ENCODE measurements around the gene PCBP3. TPM values are rescaled to one million over a fixed set of nuclear protein-coding genes. Genes with fewer than 3 reads are reported as not detected.

Gene PCBP3
- total and polyA plus RNA-seq, 10 of the 15 experiments (the other 5 are each of a cell fraction or from before 2014, with no cell fraction given) = 0.09 to 1.3 (median 0.46) TPM; not detected in 3

DNA sequence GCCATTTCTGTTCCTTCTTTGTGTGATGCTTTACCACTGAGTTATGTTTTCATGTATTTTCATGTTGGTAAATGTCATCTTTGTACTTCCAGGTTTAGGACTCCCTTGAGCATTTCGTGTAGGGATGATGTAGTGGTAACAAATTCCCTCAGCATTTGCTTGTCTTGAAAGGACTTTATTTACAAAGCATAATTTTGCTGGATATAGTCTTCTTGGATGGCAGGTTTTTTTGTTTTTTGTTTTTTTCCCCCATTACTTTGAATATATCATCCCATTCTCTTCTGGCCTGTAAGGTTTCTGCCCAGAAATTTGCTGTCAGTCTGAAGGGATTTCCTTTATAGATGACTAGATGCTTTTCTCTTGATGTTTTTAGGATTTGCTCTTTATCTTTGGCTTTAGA is 133.4 kb downstream of the PCBP3 start:
- FAIRE-seq = no peak

More for the DNA sequence above, 133.4 kb downstream of the PCBP3 start:
- ATAC-seq (no peak), DNase-seq (ENCODE audit: low read depth, low spot score) (no peak)
- POLR2A ChIA-PET = no interaction called here
- BruUV-seq (replicated peaks) = no TSS peak
- TF ChIP-seq MYC (IDR thresholded peaks at IDR 0.05; ENCODE audit: insufficient read depth, insufficient read length, insufficient replicate concordance, low read length, severe bottlenecking) = no peak
- no peak for TF ChIP-seq IRF4 (IDR thresholded peaks at IDR 0.05; ENCODE audit: low read depth, low read length)
- TF ChIP-seq RFX5 (IDR thresholded peaks at IDR 0.05; ENCODE audit: low read depth, low read length) = no peak
- TF ChIP-seq, protein P1, sequence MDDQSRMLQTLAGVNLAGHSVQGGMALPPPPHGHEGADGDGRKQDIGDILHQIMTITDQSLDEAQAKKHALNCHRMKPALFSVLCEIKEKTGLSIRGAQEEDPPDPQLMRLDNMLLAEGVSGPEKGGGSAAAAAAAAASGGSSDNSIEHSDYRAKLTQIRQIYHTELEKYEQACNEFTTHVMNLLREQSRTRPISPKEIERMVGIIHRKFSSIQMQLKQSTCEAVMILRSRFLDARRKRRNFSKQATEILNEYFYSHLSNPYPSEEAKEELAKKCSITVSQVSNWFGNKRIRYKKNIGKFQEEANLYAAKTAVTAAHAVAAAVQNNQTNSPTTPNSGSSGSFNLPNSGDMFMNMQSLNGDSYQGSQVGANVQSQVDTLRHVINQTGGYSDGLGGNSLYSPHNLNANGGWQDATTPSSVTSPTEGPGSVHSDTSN (IDR thresholded peaks at IDR 0.05; ENCODE audit: insufficient replicate concordance, low read depth, low read length) = no peak
- TF ChIP-seq IRF3 (IDR thresholded peaks at IDR 0.05) = no peak
- TF ChIP-seq PRDM15 (CRISPR knock-in tag; IDR thresholded peaks at IDR 0.05) = no peak
- Histone ChIP-seq H3K4me3 (no peak overlapping the region), H3K9ac (ENCODE audit: control insufficient read depth, insufficient read depth, low read length) (no peak overlapping the region), H3K36me3 (ENCODE audit: control insufficient read depth in 2 of 2, insufficient read depth in 2 of 2, low read length in 1 of 2) (no peaks in the 10 kb centered on the region), H2AFZ (ENCODE audit: control insufficient read depth, low read depth, low read length) (no peak overlapping the region), H4K20me1 (ENCODE audit: control insufficient read depth, insufficient read depth) (no peaks in the 10 kb centered on the region), H3K27ac (ENCODE audit: control insufficient read depth, insufficient read depth) (no peak overlapping the region), H3K79me2 (ENCODE audit: control insufficient read depth, insufficient read depth, low read length) (no peaks in the 10 kb centered on the region), H3K4me2 (ENCODE audit: control insufficient read depth, insufficient read depth) (no peak overlapping the region), H3K9me3 (replicated peaks; ENCODE audit: control insufficient read depth, insufficient read depth, low read length) (no peaks in the 10 kb centered on the region; the same call in 2 of the 3 replicates), H3K4me1 (ENCODE audit: control insufficient read depth, insufficient read depth, low read length) (no peaks in the 10 kb centered on the region), H3K27me3 (replicated peaks in 1 of 2; ENCODE audit: control insufficient read depth in 2 of 2, insufficient read depth in 2 of 2, low read length in 1 of 2) (no peaks in the 10 kb centered on the region)
- intact Hi-C loops (cut with micrococcal nuclease; ENCODE audit: unreplicated experiment) = no loop called here
- in situ Hi-C loops (cut with MboI) = no loop called here
- SMC1A ChIA-PET (ENCODE audit: uncharacterized antibody, unreplicated experiment) = no interaction called here
- CTCF ChIA-PET = no interaction called here
- 35% methylated on average over 1 of the region's 1 CpG for whole genome bisulfite sequencing (ENCODE audit: insufficient coverage, insufficient replicate concordance, low lambda C conversion rate, missing lambda C conversion rate)
- RAD21 ChIA-PET (ENCODE audit: unreplicated experiment) = no interaction called here

All from GM12878 (cell line).